Erythroblast (primary cell): Measurements from ENCODE around the gene RUNX3.
A peak's percentile ranks its signal among the peaks of the same experiment; 100 is the strongest.
"Not testable (repeated sequence)": the region's sequence is repeated elsewhere in the genome, so short reads cannot be mapped to it uniquely, and the experiment has no call there.

Experiments
- DNase-seq, 2 experiments: peaks; one replicate each; lab custom pipeline; 2025; lab: John Stamatoyannopoulos, UW
- GATA1 ChIP-seq: IDR thresholded peaks from 2 replicates; pipeline ENCODE4 v1.6.1; 2011; ENCODE audit warnings: low read depth, mild to moderate bottlenecking, control low read depth, low read length, moderate library complexity
- POLR2A ChIP-seq: IDR thresholded peaks from 2 replicates; pipeline ENCODE4 v1.6.1; 2011; ENCODE audit warnings: mild to moderate bottlenecking, low read length

Gene RUNX3

GRCh38 chr1:24930260-24931145 is at the start of gene RUNX3:
TSS of gene RUNX3 (minus strand) at chr1:24930276. CDS start at chr1:24929868, 408 bp downstream.
- DNase-seq, result peak; percentile 58 to 60
- TF ChIP-seq POLR2A, result peak; percentile 32
- no peak for TF ChIP-seq GATA1

GRCh38 chr1:24979232-24979631 is 49.2 kb upstream of the RUNX3 start:
- DNase-seq, result not testable (repeated sequence)

GRCh38 chr1:24978383-24979032 is 48.4 kb upstream of the RUNX3 start:
- no peak for DNase-seq
- TF ChIP-seq POLR2A, result no peak
- no peak for TF ChIP-seq GATA1

- no peak for DNase-seq
- TF ChIP-seq GATA1 (no peak), POLR2A (no peak)
Observed at GRCh38 chr1:24975391-24975790, 45.3 kb upstream of the RUNX3 start.

- no peak for DNase-seq
- TF ChIP-seq POLR2A, result no peak
- no peak for TF ChIP-seq GATA1
Observed at GRCh38 chr1:24973315-24973714, 43.2 kb upstream of the RUNX3 start.

GRCh38 chr1:24972915-24973242 is 42.8 kb upstream of the RUNX3 start:
- TF ChIP-seq GATA1, result no peak
- no peak for TF ChIP-seq POLR2A
- DNase-seq, result no peak

- TF ChIP-seq GATA1 (no peak), POLR2A (no peak)
- no peak for DNase-seq
Observed at GRCh38 chr1:24972221-24972914, 42.3 kb upstream of the RUNX3 start.

- TF ChIP-seq GATA1 (no peak), POLR2A (no peak)
- DNase-seq, result no peak
Observed at GRCh38 chr1:24970926-24971875, 41.1 kb upstream of the RUNX3 start.

GRCh38 chr1:24970399-24970753 is 40.3 kb upstream of the RUNX3 start:
- TF ChIP-seq POLR2A, result no peak
- TF ChIP-seq GATA1, result no peak
- DNase-seq, result no peak

GRCh38 chr1:24969596-24970398 is 39.7 kb upstream of the RUNX3 start:
- DNase-seq, result no peak
- TF ChIP-seq POLR2A, result no peak
- TF ChIP-seq GATA1, result no peak

- no peak for DNase-seq
- TF ChIP-seq GATA1, result no peak
Observed at GRCh38 chr1:24968941-24969585, 39.0 kb upstream of the RUNX3 start.

- DNase-seq, result no peak
- TF ChIP-seq GATA1 (no peak), POLR2A (no peak)
Observed at GRCh38 chr1:24967962-24968361, 37.9 kb upstream of the RUNX3 start.
